ENCODE data around the gene RNASE13. TPM values are rescaled to one million over a fixed set of nuclear protein-coding genes. Genes with fewer than 3 reads are reported as not detected.
A peak's percentile ranks its signal among the peaks of the same experiment; 100 is the strongest.

The RNASE13 gene
- total RNA-seq, 2 donors from 2014 or later, result not detected

DNA sequence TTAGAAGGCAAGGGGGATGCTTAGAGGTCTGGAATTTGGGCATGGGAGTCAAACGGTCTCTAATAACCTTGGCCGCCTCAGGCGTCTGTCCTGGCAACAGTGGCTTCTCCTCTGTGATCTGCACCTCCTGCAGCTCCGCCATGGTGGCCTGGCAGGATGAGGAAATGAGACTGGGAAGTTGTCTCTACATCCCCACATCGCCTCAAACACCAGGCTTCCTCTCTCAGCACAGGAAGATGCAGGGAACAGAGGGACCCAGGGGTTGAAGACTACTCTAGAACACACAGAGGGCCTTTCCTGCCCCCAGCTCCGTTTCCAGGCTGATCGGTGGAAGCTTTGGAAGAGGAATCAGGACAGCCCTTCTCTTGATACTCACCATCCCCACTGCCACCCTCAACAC lies 11.4 kb downstream of the RNASE13 start:
- Histone ChIP-seq H3K27me3 (no peaks in the 10 kb centered on the region), H3K9me3 (no peaks in the 10 kb centered on the region), H3K4me1 (peaks cover 33% of the 10 kb centered on the region), H3K27ac (peak overlapping the region in 3 of 4 donors; percentile 72 to 77 (median 77)), H3K36me3 (replicated peaks in 1 of 2; ENCODE audit: insufficient read depth in 1 of 2, low read depth in 2 of 2) (peaks cover 5 to 11% of the 10 kb centered on the region in 2 donors), H3K4me3 (no peak overlapping the region)
- intact Hi-C loops (cut with DNase I), result no loop called here
- no peak for DNase-seq
- TF ChIP-seq POLR2A (IDR thresholded peaks at IDR 0.05), result no peak
- TF ChIP-seq, protein P1, sequence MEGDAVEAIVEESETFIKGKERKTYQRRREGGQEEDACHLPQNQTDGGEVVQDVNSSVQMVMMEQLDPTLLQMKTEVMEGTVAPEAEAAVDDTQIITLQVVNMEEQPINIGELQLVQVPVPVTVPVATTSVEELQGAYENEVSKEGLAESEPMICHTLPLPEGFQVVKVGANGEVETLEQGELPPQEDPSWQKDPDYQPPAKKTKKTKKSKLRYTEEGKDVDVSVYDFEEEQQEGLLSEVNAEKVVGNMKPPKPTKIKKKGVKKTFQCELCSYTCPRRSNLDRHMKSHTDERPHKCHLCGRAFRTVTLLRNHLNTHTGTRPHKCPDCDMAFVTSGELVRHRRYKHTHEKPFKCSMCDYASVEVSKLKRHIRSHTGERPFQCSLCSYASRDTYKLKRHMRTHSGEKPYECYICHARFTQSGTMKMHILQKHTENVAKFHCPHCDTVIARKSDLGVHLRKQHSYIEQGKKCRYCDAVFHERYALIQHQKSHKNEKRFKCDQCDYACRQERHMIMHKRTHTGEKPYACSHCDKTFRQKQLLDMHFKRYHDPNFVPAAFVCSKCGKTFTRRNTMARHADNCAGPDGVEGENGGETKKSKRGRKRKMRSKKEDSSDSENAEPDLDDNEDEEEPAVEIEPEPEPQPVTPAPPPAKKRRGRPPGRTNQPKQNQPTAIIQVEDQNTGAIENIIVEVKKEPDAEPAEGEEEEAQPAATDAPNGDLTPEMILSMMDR (IDR thresholded peaks at IDR 0.05), result no peak
- no peak for ATAC-seq
- WGBS, 2 donors, result 57 to 65% methylated on average over 6 to 7 of the region's 7 CpGs

DNA sequence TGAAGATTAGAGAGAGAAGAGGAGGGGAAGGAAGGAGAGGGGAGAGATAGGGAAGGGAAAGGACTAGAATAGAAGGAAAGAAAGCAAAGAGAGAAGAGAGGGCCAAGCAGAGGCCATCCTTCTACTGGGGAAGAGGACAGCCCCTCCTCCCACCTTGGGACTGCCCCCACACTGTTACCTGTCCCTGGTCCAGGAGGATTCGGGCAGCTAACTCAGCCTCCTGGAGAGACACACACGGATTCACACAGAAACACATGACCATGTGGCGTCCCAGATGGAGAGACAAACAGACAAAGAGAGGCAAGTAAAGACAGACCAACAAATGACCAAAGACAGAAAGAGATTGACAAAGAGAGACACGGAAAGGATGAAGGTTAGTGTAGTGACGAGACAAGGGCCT lies 11.9 kb downstream of the RNASE13 start:
- H3K36me3 ChIP-seq (replicated peaks in 1 of 2; ENCODE audit: insufficient read depth in 1 of 2, low read depth in 2 of 2), result peaks cover 10 to 15% of the 10 kb centered on the region in 2 donors
- intact Hi-C loops (cut with DNase I), result no loop called here
- no peak for TF ChIP-seq POLR2A (IDR thresholded peaks at IDR 0.05)
- TF ChIP-seq, protein P1 (IDR thresholded peaks at IDR 0.05), result no peak
- peak overlapping the region in 3 of 4 donors; percentile 22 to 77 (median 30) for H3K27ac ChIP-seq
- 71 to 81% methylated on average over 5 of the region's 5 CpGs for WGBS, 2 donors
- no peaks in the 10 kb centered on the region for H3K27me3 ChIP-seq
- DNase-seq (no peak), ATAC-seq (no peak)
- H3K4me3 ChIP-seq, result no peak overlapping the region
- H3K9me3 ChIP-seq, result no peaks in the 10 kb centered on the region
- H3K4me1 ChIP-seq, result peaks cover 33% of the 10 kb centered on the region

DNA sequence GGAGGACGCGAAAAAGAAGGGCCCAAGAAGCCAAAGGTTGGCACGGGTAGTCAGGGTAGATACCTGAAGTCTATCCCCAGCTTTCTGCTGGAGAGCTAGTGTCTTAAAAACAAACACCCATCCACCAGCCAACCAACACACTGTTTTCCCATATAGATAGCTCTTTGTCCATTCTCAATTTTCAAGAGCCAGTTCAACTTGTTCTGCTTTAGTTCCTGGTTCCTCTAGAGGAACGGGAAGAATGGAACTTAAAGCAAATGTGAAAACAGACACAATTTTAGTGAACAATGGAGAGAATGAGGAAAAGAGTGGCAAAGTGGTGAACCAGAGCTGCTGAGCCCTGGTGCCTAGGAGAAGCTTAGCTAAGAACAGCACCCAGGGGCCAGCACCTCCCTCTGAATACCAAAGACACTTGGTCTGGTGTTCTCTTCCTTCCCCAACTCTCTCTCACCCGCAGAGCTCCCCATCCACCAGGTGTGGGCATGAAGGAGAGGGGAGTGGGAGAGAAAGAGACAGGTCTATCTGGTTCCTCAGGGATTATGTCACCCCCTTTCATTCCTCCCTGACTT lies 13.5 kb downstream of the RNASE13 start:
- intact Hi-C loops (cut with DNase I), result no loop called here
- H3K36me3 ChIP-seq (replicated peaks in 1 of 2; ENCODE audit: insufficient read depth in 1 of 2, low read depth in 2 of 2), result peaks cover 11 to 18% of the 10 kb centered on the region in 2 donors
- ATAC-seq, result no peak

DNA sequence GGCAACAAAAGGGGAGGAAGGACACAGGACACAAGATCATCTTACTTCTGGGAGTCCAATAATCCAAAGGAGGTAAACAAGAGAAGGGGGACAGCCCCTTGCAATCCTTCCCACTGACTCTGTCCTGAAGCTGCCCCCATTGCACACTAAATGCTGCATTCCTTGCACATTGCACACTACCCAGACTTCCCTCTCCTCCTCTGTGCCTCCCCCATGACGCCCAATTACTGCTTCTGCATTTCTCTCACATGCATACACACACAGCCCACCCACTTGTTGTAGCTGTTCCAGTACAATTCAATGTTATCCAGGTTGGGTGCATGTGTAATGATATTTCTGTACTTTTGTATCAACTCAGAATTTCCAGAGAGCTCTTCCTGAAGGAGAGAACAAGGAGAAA lies 15.2 kb downstream of the RNASE13 start:
- ATAC-seq, result no peak
- WGBS, 2 donors, result 58 to 76% methylated on average over 1 of the region's 1 CpG
- no peak for TF ChIP-seq POLR2A (IDR thresholded peaks at IDR 0.05)
- TF ChIP-seq, protein P1 (IDR thresholded peaks at IDR 0.05), result no peak
- intact Hi-C loops (cut with DNase I), result loop anchor here (5.0 kb wide), 1 partner anchor 68 kb away; no protein-coding TSS in a partner anchor
- H3K4me1 ChIP-seq, result peaks cover 24% of the 10 kb centered on the region
- H3K36me3 ChIP-seq (replicated peaks in 1 of 2; ENCODE audit: insufficient read depth in 1 of 2, low read depth in 2 of 2), result peaks cover 11 to 18% of the 10 kb centered on the region in 2 donors
- H3K9me3 ChIP-seq, result no peaks in the 10 kb centered on the region
- H3K27ac ChIP-seq, result no peak overlapping the region
- no peak overlapping the region for H3K4me3 ChIP-seq
- no peaks in the 10 kb centered on the region for H3K27me3 ChIP-seq
- no peak for DNase-seq

More for the DNA sequence above, 13.5 kb downstream of the RNASE13 start:
- no peaks in the 10 kb centered on the region for H3K27me3 ChIP-seq
- peak overlapping the region in 1 of 4 donors; percentile 7 for H3K27ac ChIP-seq
- TF ChIP-seq POLR2A (IDR thresholded peaks at IDR 0.05), result no peak
- TF ChIP-seq, protein P1 (IDR thresholded peaks at IDR 0.05), result no peak
- no peaks in the 10 kb centered on the region for H3K9me3 ChIP-seq
- DNase-seq, result no peak
- H3K4me3 ChIP-seq, result no peak overlapping the region
- peaks cover 33% of the 10 kb centered on the region for H3K4me1 ChIP-seq
- WGBS, 2 donors, result 70 to 87% methylated on average over 5 of the region's 5 CpGs

DNA sequence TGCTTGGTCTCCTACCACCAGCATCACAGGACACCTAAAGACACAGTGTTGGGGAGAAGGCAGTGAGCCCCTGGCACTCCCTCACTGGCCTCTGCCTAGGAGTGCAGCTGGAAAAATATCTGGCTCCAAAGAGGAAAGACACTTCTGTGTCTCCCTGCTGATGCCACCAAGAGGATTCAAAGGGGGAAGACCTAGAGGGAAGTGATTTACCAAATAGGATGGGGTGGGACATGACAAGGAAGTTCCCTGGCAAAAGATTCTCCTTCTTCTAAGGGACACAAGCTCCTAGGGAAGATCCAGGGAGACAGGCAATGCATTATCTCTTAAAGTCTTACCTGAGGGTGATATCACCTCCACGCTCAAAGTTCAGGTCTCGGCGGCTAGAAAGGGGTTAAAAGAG lies 15.8 kb downstream of the RNASE13 start:
- H3K36me3 ChIP-seq (replicated peaks in 1 of 2; ENCODE audit: insufficient read depth in 1 of 2, low read depth in 2 of 2), result peaks cover 11 to 18% of the 10 kb centered on the region in 2 donors

More for the DNA sequence above, 15.8 kb downstream of the RNASE13 start:
- ATAC-seq (no peak), DNase-seq (no peak)
- H3K27me3 ChIP-seq, result no peaks in the 10 kb centered on the region
- H3K4me1 ChIP-seq, result peaks cover 19% of the 10 kb centered on the region
- TF ChIP-seq, protein P1 (IDR thresholded peaks at IDR 0.05), result no peak
- TF ChIP-seq POLR2A (IDR thresholded peaks at IDR 0.05), result no peak
- no peak overlapping the region for H3K4me3 ChIP-seq
- H3K9me3 ChIP-seq, result no peaks in the 10 kb centered on the region
- 93 to 97% methylated on average over 3 of the region's 3 CpGs for WGBS, 2 donors
- intact Hi-C loops (cut with DNase I), result loop anchor here (5.0 kb wide), 1 partner anchor 69 kb away; no protein-coding TSS in a partner anchor
- H3K27ac ChIP-seq, result no peak overlapping the region

All from body of pancreas (tissue), 4 donors.